SU-DHL-6 (cell line): ENCODE results near the gene DGKK.

Experiments
- H2AFZ ChIP-seq: fragments of 200-600 bp; sonication (generic); 2 replicates; pipeline ENCODE4 v1.6.1; 2014; ENCODE audit warnings: low read depth, mild to moderate bottlenecking, moderate library complexity, mixed read lengths, antibody characterized with exemption, low read length; ENCODE audit not compliant: severe bottlenecking
- H3F3A ChIP-seq: fragments of 200-600 bp; shearing (Covaris generic); 2 replicates; pipeline ENCODE4 v1.6.0; 2016; ENCODE audit warnings: antibody characterized with exemption, mild to moderate bottlenecking; ENCODE audit not compliant: insufficient read depth
- H3K27ac ChIP-seq: fragments of 200-600 bp; sonication (generic); 2 replicates; pipeline ENCODE4 v1.5.1; 2016; ENCODE audit warnings: low read depth, mild to moderate bottlenecking, low read length, moderate library complexity, mixed read lengths
- H3K27me3 ChIP-seq: fragments of 200-600 bp; sonication (generic), shearing (Covaris generic); 2 replicates; pipeline ENCODE4 v1.6.0; 2014; ENCODE audit warnings: mild to moderate bottlenecking, low read length
- H3K36me3 ChIP-seq: fragments of 200-600 bp; sonication (generic); 2 replicates; pipeline ENCODE4 v1.6.1; 2014; ENCODE audit warnings: mild to moderate bottlenecking, low read length, mixed read lengths
- H3K4me2 ChIP-seq: fragments of 300-600, 200-600 bp; shearing (Covaris generic), sonication (generic); 2 replicates; pipeline ENCODE4 v1.6.0; 2014; ENCODE audit warnings: low read length, low read depth, mild to moderate bottlenecking; ENCODE audit not compliant: poor library complexity, severe bottlenecking
- H3K4me3 ChIP-seq: fragments of 200-600 bp; sonication (generic); 2 replicates; pipeline ENCODE4 v1.5.1; 2014; ENCODE audit warnings: antibody characterized with exemption, low read length, mild to moderate bottlenecking, mixed read lengths; ENCODE audit not compliant: insufficient read depth, poor library complexity, severe bottlenecking
- H3K79me2 ChIP-seq: fragments of 200-600 bp; sonication (generic); 2 replicates; pipeline ENCODE4 v1.6.1; 2014; ENCODE audit warnings: mild to moderate bottlenecking, low read length, moderate library complexity; ENCODE audit not compliant: insufficient read depth
- H3K9ac ChIP-seq: fragments of 200-600 bp; sonication (generic); 2 replicates; pipeline ENCODE4 v1.7.0; 2014; ENCODE audit warnings: mild to moderate bottlenecking, low read length
- H3K9me2 ChIP-seq: fragments of 200-600 bp; sonication (generic); replicated peaks from 2 replicates; pipeline ENCODE4 v1.6.1; 2014; ENCODE audit warnings: low read length; ENCODE audit not compliant: insufficient read depth
- H3K9me3 ChIP-seq: fragments of 200-600 bp; sonication (generic); 2 replicates; pipeline ENCODE4 v1.6.1; 2014; ENCODE audit warnings: low read length, mixed read lengths; ENCODE audit not compliant: insufficient read depth
- H4K20me1 ChIP-seq: fragments of 200-600 bp; sonication (generic); 2 replicates; pipeline ENCODE4 v1.6.1; 2014; ENCODE audit warnings: low read depth, mild to moderate bottlenecking, antibody characterized with exemption, low read length, moderate library complexity, mixed read lengths
- EZH2phosphoT487 ChIP-seq: fragments of 200-600 bp; sonication (generic), shearing (Covaris generic); conservative IDR thresholded peaks from 2 replicates; pipeline ENCODE4 v1.6.1; 2018; ENCODE audit warnings: mild to moderate bottlenecking, antibody characterized with exemption, low read length, moderate library complexity, mixed read lengths
- TF ChIP-seq, protein P1 (sequence below): fragments of 200-600 bp; sonication (generic); IDR thresholded peaks from one replicate; pipeline ENCODE4 v1.5.1; 2017; ENCODE audit warnings: antibody characterized with exemption, mild to moderate bottlenecking, low read length, moderate library complexity; ENCODE audit not compliant: insufficient read depth, poor library complexity, severe bottlenecking

The DGKK gene

GRCh38 chrX:50483283-50483682 lies 12.7 kb upstream of the DGKK start:
- no peak overlapping the region for H3K4me2 ChIP-seq
- H3K27ac ChIP-seq, result no peak overlapping the region
- no peak overlapping the region for H2AFZ ChIP-seq
- H3K9me2 ChIP-seq, result no peaks in the 10 kb centered on the region
- no peaks in the 10 kb centered on the region for H3K9me3 ChIP-seq
- no peak overlapping the region for H3K9ac ChIP-seq
- no peaks in the 10 kb centered on the region for H3K36me3 ChIP-seq
- no peak for TF ChIP-seq EZH2phosphoT487
- TF ChIP-seq, protein P1, sequence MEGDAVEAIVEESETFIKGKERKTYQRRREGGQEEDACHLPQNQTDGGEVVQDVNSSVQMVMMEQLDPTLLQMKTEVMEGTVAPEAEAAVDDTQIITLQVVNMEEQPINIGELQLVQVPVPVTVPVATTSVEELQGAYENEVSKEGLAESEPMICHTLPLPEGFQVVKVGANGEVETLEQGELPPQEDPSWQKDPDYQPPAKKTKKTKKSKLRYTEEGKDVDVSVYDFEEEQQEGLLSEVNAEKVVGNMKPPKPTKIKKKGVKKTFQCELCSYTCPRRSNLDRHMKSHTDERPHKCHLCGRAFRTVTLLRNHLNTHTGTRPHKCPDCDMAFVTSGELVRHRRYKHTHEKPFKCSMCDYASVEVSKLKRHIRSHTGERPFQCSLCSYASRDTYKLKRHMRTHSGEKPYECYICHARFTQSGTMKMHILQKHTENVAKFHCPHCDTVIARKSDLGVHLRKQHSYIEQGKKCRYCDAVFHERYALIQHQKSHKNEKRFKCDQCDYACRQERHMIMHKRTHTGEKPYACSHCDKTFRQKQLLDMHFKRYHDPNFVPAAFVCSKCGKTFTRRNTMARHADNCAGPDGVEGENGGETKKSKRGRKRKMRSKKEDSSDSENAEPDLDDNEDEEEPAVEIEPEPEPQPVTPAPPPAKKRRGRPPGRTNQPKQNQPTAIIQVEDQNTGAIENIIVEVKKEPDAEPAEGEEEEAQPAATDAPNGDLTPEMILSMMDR, result no peak
- no peaks in the 10 kb centered on the region for H3K27me3 ChIP-seq
- H4K20me1 ChIP-seq, result no peaks in the 10 kb centered on the region
- no peak overlapping the region for H3K4me3 ChIP-seq
- H3K79me2 ChIP-seq, result no peaks in the 10 kb centered on the region
- no peaks in the 10 kb centered on the region for H3F3A ChIP-seq

DNA sequence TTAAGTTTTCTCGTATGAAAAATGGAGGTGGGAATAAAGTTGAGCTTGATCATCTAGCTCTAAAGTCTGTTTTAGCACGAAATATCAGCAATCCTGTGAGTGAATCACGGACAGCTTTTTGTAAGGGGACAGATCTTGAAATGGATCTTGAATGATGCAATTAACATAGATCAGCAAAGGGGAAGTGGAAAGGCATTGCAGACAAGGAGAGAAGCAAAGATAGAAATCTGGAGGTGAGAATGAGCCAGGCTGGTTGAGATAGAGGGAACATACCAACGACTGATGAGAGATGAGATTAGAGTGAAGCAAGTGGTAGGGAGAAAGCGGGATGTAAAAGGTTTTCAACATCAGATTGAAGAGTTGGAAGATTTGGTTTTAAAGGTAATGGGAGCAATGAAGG lies 4.6 kb upstream of the DGKK start:
- no peak overlapping the region for H3K4me2 ChIP-seq
- H4K20me1 ChIP-seq, result no peaks in the 10 kb centered on the region
- H3K27me3 ChIP-seq, result no peaks in the 10 kb centered on the region
- no peak overlapping the region for H3K27ac ChIP-seq
- no peaks in the 10 kb centered on the region for H3K9me3 ChIP-seq
- H3K79me2 ChIP-seq, result no peaks in the 10 kb centered on the region
- H3K9me2 ChIP-seq, result no peaks in the 10 kb centered on the region
- H3F3A ChIP-seq, result no peaks in the 10 kb centered on the region
- H3K36me3 ChIP-seq, result no peaks in the 10 kb centered on the region
- H3K9ac ChIP-seq, result no peak overlapping the region
- no peak overlapping the region for H2AFZ ChIP-seq
- no peak overlapping the region for H3K4me3 ChIP-seq
- TF ChIP-seq, protein P1, result no peak
- TF ChIP-seq EZH2phosphoT487, result no peak

GRCh38 chrX:50471390-50471789 lies 765 bp upstream of the DGKK start:
- Histone ChIP-seq H3K79me2 (no peaks in the 10 kb centered on the region), H4K20me1 (no peaks in the 10 kb centered on the region), H3K27ac (no peak overlapping the region), H3K36me3 (no peaks in the 10 kb centered on the region), H3K4me3 (no peak overlapping the region), H3K9me3 (no peaks in the 10 kb centered on the region), H3F3A (no peaks in the 10 kb centered on the region), H3K9me2 (no peaks in the 10 kb centered on the region), H2AFZ (no peak overlapping the region), H3K4me2 (no peak overlapping the region), H3K27me3 (no peaks in the 10 kb centered on the region), H3K9ac (no peak overlapping the region)
- no peak for TF ChIP-seq EZH2phosphoT487

- H3K79me2 ChIP-seq, result no peaks in the 10 kb centered on the region
- no peak overlapping the region for H3K4me3 ChIP-seq
- TF ChIP-seq EZH2phosphoT487, result no peak
- TF ChIP-seq, protein P1, result no peak
- H3K9ac ChIP-seq, result no peak overlapping the region
- H4K20me1 ChIP-seq, result no peaks in the 10 kb centered on the region
- H3K4me2 ChIP-seq, result no peak overlapping the region
- no peaks in the 10 kb centered on the region for H3K36me3 ChIP-seq
- H3K9me2 ChIP-seq, result no peaks in the 10 kb centered on the region
- H3K27ac ChIP-seq, result no peak overlapping the region
- no peak overlapping the region for H2AFZ ChIP-seq
- no peaks in the 10 kb centered on the region for H3F3A ChIP-seq
- H3K9me3 ChIP-seq, result no peaks in the 10 kb centered on the region
- H3K27me3 ChIP-seq, result no peaks in the 10 kb centered on the region
These were observed 1.4 kb downstream of the DGKK start for GRCh38 chrX:50469206-50469605.
